SK-N-SH treated with all-trans-retinoic acid at 6 μM for 48 hours (cell line): ENCODE data around the gene CERK.

Source experiments
- ATAC-seq: fragments of 200-7000 bp; cut with Tn5 transposase; 3 replicates; pipeline ENCODE4 v1.9.1; 2020; ENCODE audit warnings: mild to moderate bottlenecking, moderate library complexity
- ARNTL ChIP-seq: fragments of 450-650 bp; formaldehyde crosslinking; IDR thresholded peaks from 2 replicates; pipeline ENCODE4 v1.5.0; 2020; ENCODE audit warnings: low read depth, mild to moderate bottlenecking, moderate library complexity, borderline replicate concordance
- BACH2 ChIP-seq: fragments of 250-450 bp; sonication (Bioruptor Pico); IDR thresholded peaks from 2 replicates; pipeline ENCODE4 v1.9.0; 2021; ENCODE audit warnings: mild to moderate bottlenecking, borderline replicate concordance
- CSDC2 ChIP-seq: fragments of 250-450 bp; sonication (Bioruptor Pico); IDR thresholded peaks from 2 replicates; pipeline ENCODE4 v1.5.0; 2020; ENCODE audit warnings: mild to moderate bottlenecking, moderate library complexity
- ESRRG ChIP-seq: fragments of 250-450 bp; sonication (Bioruptor Pico); IDR thresholded peaks from 2 replicates; pipeline ENCODE4 v1.6.1; 2021; ENCODE audit warnings: mild to moderate bottlenecking
- GLIS3 ChIP-seq: fragments of 250-450 bp; sonication (Bioruptor Pico); IDR thresholded peaks from 2 replicates; pipeline ENCODE4 v1.5.0; 2020; ENCODE audit warnings: mild to moderate bottlenecking, moderate library complexity
- ISL1 ChIP-seq: fragments of 250-450 bp; sonication (Bioruptor Pico); IDR thresholded peaks from 2 replicates; pipeline ENCODE4 v2.1.2; 2022; ENCODE audit warnings: mild to moderate bottlenecking, moderate library complexity
- OSR1 ChIP-seq: fragments of 250-450 bp; sonication (Bioruptor Pico); IDR thresholded peaks from 2 replicates; pipeline ENCODE4 v1.8.0; 2022; ENCODE audit warnings: moderate library complexity, mild to moderate bottlenecking, inconsistent platforms
- POU6F1 ChIP-seq: fragments of 250-450 bp; sonication (Bioruptor Pico); IDR thresholded peaks from 2 replicates; pipeline ENCODE4 v1.8.0; 2021; ENCODE audit warnings: low read depth, mild to moderate bottlenecking, moderate library complexity, borderline replicate concordance
- PPARA ChIP-seq: fragments of 250-450 bp; sonication (Bioruptor Pico); IDR thresholded peaks from 2 replicates; pipeline ENCODE4 v1.5.0; 2020; ENCODE audit warnings: mild to moderate bottlenecking, borderline replicate concordance
- RARB ChIP-seq: fragments of 250-450 bp; sonication (Bioruptor Pico); IDR thresholded peaks from 2 replicates; pipeline ENCODE4 v1.8.0; 2021; ENCODE audit warnings: mild to moderate bottlenecking, moderate library complexity
- SNAI2 ChIP-seq: fragments of 250-450 bp; sonication (Bioruptor Pico); IDR thresholded peaks from 2 replicates; pipeline ENCODE4 v1.5.0; 2020; ENCODE audit warnings: mild to moderate bottlenecking, moderate library complexity
- TCF4 ChIP-seq: fragments of 250-450 bp; sonication (Bioruptor Pico); IDR thresholded peaks from 2 replicates; pipeline ENCODE4 v1.8.0; 2021; ENCODE audit warnings: mild to moderate bottlenecking, moderate library complexity, borderline replicate concordance
- TOX ChIP-seq: fragments of 250-450 bp; sonication (Bioruptor Pico); IDR thresholded peaks from 2 replicates; pipeline ENCODE4 v1.8.0; 2021; ENCODE audit warnings: mild to moderate bottlenecking, moderate library complexity, borderline replicate concordance
- TSHZ2 ChIP-seq: fragments of 250-450 bp; sonication (Bioruptor Pico); IDR thresholded peaks from 2 replicates; pipeline ENCODE4 v1.5.0; 2020; ENCODE audit warnings: mild to moderate bottlenecking, moderate library complexity
- ZC3H10 ChIP-seq: fragments of 250-450 bp; sonication (Bioruptor Pico); IDR thresholded peaks from 2 replicates; pipeline ENCODE4 v1.5.1; 2021; ENCODE audit warnings: mild to moderate bottlenecking, moderate library complexity
- ZFP3 ChIP-seq: fragments of 250-450 bp; sonication (Bioruptor Pico); IDR thresholded peaks from 2 replicates; pipeline ENCODE4 v1.5.0; 2020; ENCODE audit warnings: mild to moderate bottlenecking, moderate library complexity
- ZFP30 ChIP-seq: fragments of 450-650 bp; formaldehyde crosslinking; IDR thresholded peaks from 2 replicates; pipeline ENCODE4 v1.5.0; 2022; ENCODE audit warnings: mild to moderate bottlenecking, moderate library complexity
- ZNF565 ChIP-seq: fragments of 450-650 bp; formaldehyde crosslinking; conservative IDR thresholded peaks from 2 replicates; pipeline ENCODE4 v1.5.0; 2020; ENCODE audit warnings: low read depth, mild to moderate bottlenecking, moderate library complexity
- ZNF70 ChIP-seq: fragments of 450-650 bp; formaldehyde crosslinking; IDR thresholded peaks from 2 replicates; pipeline ENCODE4 v1.5.0; 2020; ENCODE audit warnings: mild to moderate bottlenecking, moderate library complexity
- TF ChIP-seq, protein P1 (sequence below): fragments of 250-450 bp; sonication (Bioruptor Pico); IDR thresholded peaks from 2 replicates; pipeline ENCODE4 v1.5.1; 2021; ENCODE audit warnings: mild to moderate bottlenecking, moderate library complexity
- TF ChIP-seq, protein P2 (sequence below): fragments of 250-450 bp; sonication (Bioruptor Pico); IDR thresholded peaks from 2 replicates; pipeline ENCODE4 v1.5.1; 2020; ENCODE audit warnings: low read depth, mild to moderate bottlenecking, moderate library complexity
- TF ChIP-seq, protein P3 (sequence below): fragments of 250-450 bp; sonication (Bioruptor Pico); IDR thresholded peaks from 2 replicates; pipeline ENCODE4 v1.8.0; 2020; ENCODE audit warnings: mild to moderate bottlenecking, moderate library complexity, borderline replicate concordance

Gene CERK

GRCh38 chr22:46774253-46774979 is 36.4 kb upstream of the CERK start:
- TF ChIP-seq, protein P1, sequence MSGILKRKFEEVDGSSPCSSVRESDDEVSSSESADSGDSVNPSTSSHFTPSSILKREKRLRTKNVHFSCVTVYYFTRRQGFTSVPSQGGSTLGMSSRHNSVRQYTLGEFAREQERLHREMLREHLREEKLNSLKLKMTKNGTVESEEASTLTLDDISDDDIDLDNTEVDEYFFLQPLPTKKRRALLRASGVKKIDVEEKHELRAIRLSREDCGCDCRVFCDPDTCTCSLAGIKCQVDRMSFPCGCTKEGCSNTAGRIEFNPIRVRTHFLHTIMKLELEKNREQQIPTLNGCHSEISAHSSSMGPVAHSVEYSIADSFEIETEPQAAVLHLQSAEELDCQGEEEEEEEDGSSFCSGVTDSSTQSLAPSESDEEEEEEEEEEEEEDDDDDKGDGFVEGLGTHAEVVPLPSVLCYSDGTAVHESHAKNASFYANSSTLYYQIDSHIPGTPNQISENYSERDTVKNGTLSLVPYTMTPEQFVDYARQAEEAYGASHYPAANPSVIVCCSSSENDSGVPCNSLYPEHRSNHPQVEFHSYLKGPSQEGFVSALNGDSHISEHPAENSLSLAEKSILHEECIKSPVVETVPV (CRISPR knock-in tag), result no peak
- no peak for TF ChIP-seq SNAI2
- no peak for TF ChIP-seq ZFP30
- TF ChIP-seq TSHZ2, result no peak
- no peak for TF ChIP-seq ESRRG (CRISPR knock-in tag)
- no peak for TF ChIP-seq BACH2
- TF ChIP-seq PPARA (CRISPR knock-in tag), result no peak
- no peak for TF ChIP-seq CSDC2 (CRISPR knock-in tag)
- TF ChIP-seq POU6F1 (CRISPR knock-in tag), result no peak
- no peak for TF ChIP-seq ZNF70 (CRISPR knock-in tag)
- TF ChIP-seq, protein P2, sequence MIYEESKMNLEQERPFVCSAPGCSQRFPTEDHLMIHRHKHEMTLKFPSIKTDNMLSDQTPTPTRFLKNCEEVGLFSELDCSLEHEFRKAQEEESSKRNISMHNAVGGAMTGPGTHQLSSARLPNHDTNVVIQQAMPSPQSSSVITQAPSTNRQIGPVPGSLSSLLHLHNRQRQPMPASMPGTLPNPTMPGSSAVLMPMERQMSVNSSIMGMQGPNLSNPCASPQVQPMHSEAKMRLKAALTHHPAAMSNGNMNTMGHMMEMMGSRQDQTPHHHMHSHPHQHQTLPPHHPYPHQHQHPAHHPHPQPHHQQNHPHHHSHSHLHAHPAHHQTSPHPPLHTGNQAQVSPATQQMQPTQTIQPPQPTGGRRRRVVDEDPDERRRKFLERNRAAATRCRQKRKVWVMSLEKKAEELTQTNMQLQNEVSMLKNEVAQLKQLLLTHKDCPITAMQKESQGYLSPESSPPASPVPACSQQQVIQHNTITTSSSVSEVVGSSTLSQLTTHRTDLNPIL, result no peak
- TF ChIP-seq TCF4 (CRISPR knock-in tag), result no peak
- TF ChIP-seq OSR1 (CRISPR knock-in tag), result no peak
- TF ChIP-seq TOX (CRISPR knock-in tag), result no peak
- TF ChIP-seq, protein P3, sequence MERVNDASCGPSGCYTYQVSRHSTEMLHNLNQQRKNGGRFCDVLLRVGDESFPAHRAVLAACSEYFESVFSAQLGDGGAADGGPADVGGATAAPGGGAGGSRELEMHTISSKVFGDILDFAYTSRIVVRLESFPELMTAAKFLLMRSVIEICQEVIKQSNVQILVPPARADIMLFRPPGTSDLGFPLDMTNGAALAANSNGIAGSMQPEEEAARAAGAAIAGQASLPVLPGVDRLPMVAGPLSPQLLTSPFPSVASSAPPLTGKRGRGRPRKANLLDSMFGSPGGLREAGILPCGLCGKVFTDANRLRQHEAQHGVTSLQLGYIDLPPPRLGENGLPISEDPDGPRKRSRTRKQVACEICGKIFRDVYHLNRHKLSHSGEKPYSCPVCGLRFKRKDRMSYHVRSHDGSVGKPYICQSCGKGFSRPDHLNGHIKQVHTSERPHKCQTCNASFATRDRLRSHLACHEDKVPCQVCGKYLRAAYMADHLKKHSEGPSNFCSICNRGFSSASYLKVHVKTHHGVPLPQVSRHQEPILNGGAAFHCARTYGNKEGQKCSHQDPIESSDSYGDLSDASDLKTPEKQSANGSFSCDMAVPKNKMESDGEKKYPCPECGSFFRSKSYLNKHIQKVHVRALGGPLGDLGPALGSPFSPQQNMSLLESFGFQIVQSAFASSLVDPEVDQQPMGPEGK (CRISPR knock-in tag), result no peak
- no peak for TF ChIP-seq ZNF565 (CRISPR knock-in tag)
- TF ChIP-seq ARNTL (CRISPR knock-in tag), result no peak
- no peak for TF ChIP-seq ZC3H10 (CRISPR knock-in tag)
- no peak for TF ChIP-seq RARB (CRISPR knock-in tag)
- TF ChIP-seq GLIS3 (CRISPR knock-in tag), result no peak
- no peak for ATAC-seq

- no peak for ATAC-seq
- TF ChIP-seq OSR1 (CRISPR knock-in tag) (no peak), RARB (CRISPR knock-in tag) (no peak), ZFP3 (no peak), PPARA (CRISPR knock-in tag) (no peak), ISL1 (CRISPR knock-in tag) (no peak), BACH2 (no peak), TCF4 (CRISPR knock-in tag) (no peak), ZNF70 (CRISPR knock-in tag) (no peak), CSDC2 (CRISPR knock-in tag) (no peak), TOX (CRISPR knock-in tag) (no peak), ESRRG (CRISPR knock-in tag) (no peak)
- TF ChIP-seq, protein P1 (CRISPR knock-in tag), result no peak
- TF ChIP-seq, protein P3 (CRISPR knock-in tag), result no peak
- TF ChIP-seq, protein P2, result no peak
Observed at GRCh38 chr22:46773076-46773475, 35.0 kb upstream of the CERK start.
